Muscle of back (tissue), 11 donors: ENCODE data around the gene FHDC1. TPM values are rescaled to one million over a fixed set of nuclear protein-coding genes. Genes with fewer than 3 reads are reported as not detected.

Source experiments
- DNase-seq, 3 donors: peaks; one replicate each; pipeline versions ENCODE4 v3.0.0 to v3.0.0-alpha.2; 2013
- polyA plus RNA-seq, 10 donors: library from polyadenylated mRNA; unstranded; fragments of 120-200 nt; gene quantifications; one replicate each; pipeline ENCODE4 v1.2.1, GENCODE V29; 2013; ENCODE audit not compliant: insufficient read length in 10 of 10

FHDC1 gene
- polyA plus RNA-seq, 10 donors = 5.9 to 11.5 (median 7.8) TPM

- no peak for DNase-seq
These were observed 21.5 kb downstream of the FHDC1 start for GRCh38 chr4:152957437-152958171.

GRCh38 chr4:152959080-152959479 lies 23.0 kb downstream of the FHDC1 start:
- DNase-seq = no peak

- DNase-seq = no peak
These were observed 24.0 kb downstream of the FHDC1 start for GRCh38 chr4:152960082-152960481.

- no peak for DNase-seq
These were observed 25.1 kb downstream of the FHDC1 start for GRCh38 chr4:152961014-152961772.

- no peak for DNase-seq
These were observed 25.6 kb downstream of the FHDC1 start for GRCh38 chr4:152961773-152962115.

- DNase-seq = no peak
These were observed 26.0 kb downstream of the FHDC1 start for GRCh38 chr4:152962150-152962549.

GRCh38 chr4:152964335-152964734 lies 28.2 kb downstream of the FHDC1 start:
- DNase-seq = no peak

GRCh38 chr4:152965611-152966010 lies 29.5 kb downstream of the FHDC1 start:
- no peak for DNase-seq

- DNase-seq = no peak
These were observed 31.8 kb downstream of the FHDC1 start for GRCh38 chr4:152967907-152968306.

GRCh38 chr4:152968806-152969394 lies 32.8 kb downstream of the FHDC1 start:
- no peak for DNase-seq

- peak; percentile 39 to 73 (median 61) for DNase-seq
These were observed 34.1 kb downstream of the FHDC1 start for GRCh38 chr4:152970102-152970820.

- no peak for DNase-seq
These were observed 34.9 kb downstream of the FHDC1 start for GRCh38 chr4:152971053-152971452.

- DNase-seq = peak; percentile 92 to 97 (median 94)
These were observed 36.9 kb downstream of the FHDC1 start for GRCh38 chr4:152972821-152973628.

- DNase-seq = peak in 1 of 3 donors; percentile 62
These were observed 37.7 kb downstream of the FHDC1 start for GRCh38 chr4:152973629-152974467.

GRCh38 chr4:152974468-152975379 lies 38.6 kb downstream of the FHDC1 start:
- peak in 1 of 3 donors; percentile 66 for DNase-seq

- DNase-seq = no peak
These were observed 39.5 kb downstream of the FHDC1 start for GRCh38 chr4:152975380-152976211.

- DNase-seq = no peak
These were observed 40.2 kb downstream of the FHDC1 start for GRCh38 chr4:152976212-152976761.

GRCh38 chr4:152979731-152980330 lies 43.7 kb downstream of the FHDC1 start:
- no peak for DNase-seq
